T-helper 1 cell treated with Interleukin-12 subunit alpha and Interleukin-12 subunit beta and Interleukin-4 antibody, amounts not matched to agents 30 μg/mL and 1 μg/mL, for 36 hours (primary cell): ENCODE results near the gene RAD9A.

Experiments
- H3K27ac Mint-ChIP-seq: one replicate; pipeline ENCODE4 v1.8.0; 2021; ENCODE audit warnings: mild to moderate bottlenecking, mixed read lengths
- H3K27me3 Mint-ChIP-seq: one replicate; pipeline ENCODE4 v1.8.0; 2021; ENCODE audit warnings: low read depth, mixed read lengths
- H3K36me3 Mint-ChIP-seq: one replicate; pipeline ENCODE4 v1.8.0; 2021; ENCODE audit warnings: low read depth, mixed read lengths
- H3K4me1 Mint-ChIP-seq: one replicate; pipeline ENCODE4 v1.8.0; 2021; ENCODE audit warnings: low read depth, mixed read lengths
- H3K4me3 Mint-ChIP-seq: one replicate; pipeline ENCODE4 v1.8.0; 2021; ENCODE audit warnings: mild to moderate bottlenecking, moderate library complexity, mixed read lengths
- H3K9me3 Mint-ChIP-seq: one replicate; pipeline ENCODE4 v1.8.0; 2021; ENCODE audit warnings: mixed read lengths

The RAD9A gene

DNA sequence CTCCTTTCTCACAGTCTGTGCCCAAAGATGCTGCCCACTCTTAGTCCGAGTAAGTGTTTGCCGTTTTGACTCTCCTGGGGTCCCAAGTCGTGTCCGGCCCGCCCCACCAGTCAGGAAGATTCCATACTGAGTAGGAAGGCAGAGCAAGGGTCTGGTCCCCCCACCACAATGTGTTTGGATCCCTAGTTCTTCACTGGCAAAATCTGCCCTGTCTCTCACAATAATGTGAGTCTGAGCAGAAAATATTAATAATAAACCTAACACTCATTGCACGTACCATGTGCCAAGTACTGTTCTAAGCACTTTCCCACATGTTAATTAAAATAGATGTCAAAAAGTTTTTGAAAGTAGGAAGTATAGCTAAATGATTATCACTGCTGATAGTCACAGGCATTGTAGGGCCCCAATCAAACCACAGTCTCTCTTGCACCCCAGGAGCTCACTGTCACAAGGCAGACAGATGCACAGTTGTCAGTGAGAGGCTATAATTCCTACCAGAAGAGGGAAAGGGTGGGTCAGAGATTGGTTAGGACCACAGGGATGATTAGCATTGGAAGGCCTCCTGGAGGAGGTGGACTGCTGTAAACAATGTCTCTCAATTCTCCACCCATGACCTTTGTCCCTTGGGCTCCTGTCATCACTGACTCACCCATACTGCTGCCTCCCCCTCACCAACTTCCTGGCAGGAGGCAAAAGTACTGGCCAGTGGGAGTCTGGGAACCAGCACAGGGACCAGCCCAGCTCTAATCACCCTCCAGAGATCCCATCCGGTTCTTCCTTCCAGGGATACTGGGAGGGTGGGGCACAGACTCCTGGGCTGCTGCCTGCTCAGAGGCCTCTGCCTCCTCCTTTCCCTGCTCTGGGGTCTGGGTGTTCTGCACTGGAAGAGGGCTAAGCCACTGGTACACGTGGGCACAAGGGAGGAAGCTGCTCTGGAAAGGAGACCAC lies 37.4 kb upstream of the RAD9A start:
- Mint-ChIP-seq H3K36me3 (peaks cover 7% of the 10 kb centered on the region), H3K27me3 (peaks cover 10% of the 10 kb centered on the region), H3K27ac (peak overlapping the region; percentile 100), H3K9me3 (no peaks in the 10 kb centered on the region), H3K4me1 (peaks cover 31% of the 10 kb centered on the region), H3K4me3 (peak overlapping the region; percentile 98)

- peaks cover 11% of the 10 kb centered on the region for H3K27me3 Mint-ChIP-seq
- peak overlapping the region; percentile 100 for H3K27ac Mint-ChIP-seq
- H3K4me3 Mint-ChIP-seq: no peak overlapping the region
- no peaks in the 10 kb centered on the region for H3K9me3 Mint-ChIP-seq
- peaks cover 7% of the 10 kb centered on the region for H3K36me3 Mint-ChIP-seq
- peaks cover 30% of the 10 kb centered on the region for H3K4me1 Mint-ChIP-seq
Observed at GRCh38 chr11:67355023-67355793, 36.6 kb upstream of the RAD9A start.

- peaks cover 15% of the 10 kb centered on the region for H3K27me3 Mint-ChIP-seq
- no peak overlapping the region for H3K4me3 Mint-ChIP-seq
- H3K4me1 Mint-ChIP-seq: peaks cover 30% of the 10 kb centered on the region
- no peaks in the 10 kb centered on the region for H3K9me3 Mint-ChIP-seq
- peak overlapping the region; percentile 20 for H3K27ac Mint-ChIP-seq
- peaks cover 7% of the 10 kb centered on the region for H3K36me3 Mint-ChIP-seq
Observed at GRCh38 chr11:67355794-67356386, 35.9 kb upstream of the RAD9A start.

GRCh38 chr11:67356387-67356863 lies 35.4 kb upstream of the RAD9A start:
- Mint-ChIP-seq H3K36me3 (peaks cover 4% of the 10 kb centered on the region), H3K27me3 (peaks cover 18% of the 10 kb centered on the region), H3K4me1 (peaks cover 26% of the 10 kb centered on the region), H3K9me3 (no peaks in the 10 kb centered on the region), H3K4me3 (no peak overlapping the region), H3K27ac (peak overlapping the region; percentile 58)

GRCh38 chr11:67356864-67357561 lies 34.8 kb upstream of the RAD9A start:
- Mint-ChIP-seq H3K36me3 (no peaks in the 10 kb centered on the region), H3K27me3 (peaks cover 24% of the 10 kb centered on the region), H3K4me1 (peaks cover 22% of the 10 kb centered on the region), H3K4me3 (peak overlapping the region; percentile 4), H3K9me3 (no peaks in the 10 kb centered on the region), H3K27ac (peak overlapping the region; percentile 58)

DNA sequence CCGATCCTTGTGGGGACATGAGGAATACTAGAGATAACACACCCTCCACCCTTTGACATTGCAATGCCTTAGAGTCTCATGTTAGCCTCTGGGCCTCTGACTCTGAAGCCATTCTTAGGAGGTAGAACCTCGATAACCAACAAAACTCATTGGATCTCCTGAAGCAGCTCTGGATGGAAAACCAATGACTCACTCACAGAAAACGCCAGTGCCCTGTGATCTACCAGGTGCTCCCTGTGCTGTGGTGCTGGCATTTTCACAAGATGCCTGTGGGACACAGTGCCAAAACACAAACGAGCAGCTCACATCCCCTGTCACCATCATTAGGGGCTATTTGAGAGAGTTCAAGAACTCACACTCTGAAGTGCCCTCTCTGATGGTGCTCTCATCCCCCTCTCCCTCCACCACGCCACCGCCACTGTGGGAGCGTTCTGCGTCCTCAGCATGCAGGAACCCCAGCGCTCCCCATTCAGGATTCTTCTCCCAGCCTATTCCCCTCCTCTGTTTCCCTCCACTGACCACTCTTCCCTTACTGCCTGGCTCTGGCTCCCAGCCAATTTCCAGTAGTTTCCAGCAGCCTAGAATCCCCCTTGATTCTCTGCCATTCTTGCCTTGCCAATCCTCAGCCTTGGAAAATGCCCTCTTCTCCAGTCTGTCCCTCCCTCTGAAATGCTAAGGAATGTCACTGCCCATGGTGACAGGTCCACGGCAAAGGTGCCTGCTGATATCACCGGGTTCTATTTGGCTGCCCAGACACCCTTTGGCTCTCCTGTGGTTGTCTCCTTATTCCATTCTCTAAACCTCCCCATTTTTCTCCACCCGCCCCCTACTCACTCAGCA lies 33.7 kb upstream of the RAD9A start:
- Mint-ChIP-seq H3K27ac (no peak overlapping the region), H3K36me3 (no peaks in the 10 kb centered on the region), H3K4me3 (no peak overlapping the region), H3K9me3 (no peaks in the 10 kb centered on the region), H3K27me3 (peaks cover 34% of the 10 kb centered on the region), H3K4me1 (peaks cover 18% of the 10 kb centered on the region)

DNA sequence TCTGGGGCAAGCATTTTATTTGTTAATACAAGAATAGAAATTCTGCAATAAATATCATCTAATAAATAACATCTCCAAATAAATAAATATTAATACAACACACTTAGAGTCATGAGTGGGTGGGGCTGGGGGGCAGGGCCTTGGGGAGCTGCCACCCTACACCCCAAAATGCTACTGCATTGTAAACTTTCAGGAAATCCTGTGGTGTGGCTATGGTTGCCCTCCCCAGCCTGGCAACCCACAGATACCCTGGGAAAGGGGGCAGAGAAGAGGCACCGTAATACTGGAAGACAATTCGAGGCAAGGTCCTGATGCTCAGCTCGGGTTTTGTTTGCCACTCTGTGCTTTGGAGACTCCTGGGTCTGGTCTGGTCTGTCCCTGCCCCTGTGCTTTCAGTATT lies 27.6 kb upstream of the RAD9A start:
- H3K4me3 Mint-ChIP-seq: no peak overlapping the region
- H3K9me3 Mint-ChIP-seq: no peaks in the 10 kb centered on the region
- peaks cover 55% of the 10 kb centered on the region for H3K27me3 Mint-ChIP-seq
- no peak overlapping the region for H3K27ac Mint-ChIP-seq
- H3K4me1 Mint-ChIP-seq: peaks cover 8% of the 10 kb centered on the region
- no peaks in the 10 kb centered on the region for H3K36me3 Mint-ChIP-seq

GRCh38 chr11:67364783-67365722 lies 26.7 kb upstream of the RAD9A start:
- Mint-ChIP-seq H3K4me1 (peaks cover 11% of the 10 kb centered on the region), H3K9me3 (no peaks in the 10 kb centered on the region), H3K4me3 (no peak overlapping the region), H3K36me3 (no peaks in the 10 kb centered on the region), H3K27ac (no peak overlapping the region), H3K27me3 (peaks cover 63% of the 10 kb centered on the region)

GRCh38 chr11:67365736-67366444 lies 25.9 kb upstream of the RAD9A start:
- Mint-ChIP-seq H3K4me3 (no peak overlapping the region), H3K27ac (no peak overlapping the region), H3K36me3 (no peaks in the 10 kb centered on the region), H3K27me3 (peaks cover 65% of the 10 kb centered on the region), H3K9me3 (no peaks in the 10 kb centered on the region), H3K4me1 (peaks cover 15% of the 10 kb centered on the region)

GRCh38 chr11:67366546-67366945 lies 25.2 kb upstream of the RAD9A start:
- Mint-ChIP-seq H3K4me1 (peaks cover 15% of the 10 kb centered on the region), H3K4me3 (no peak overlapping the region), H3K9me3 (no peaks in the 10 kb centered on the region), H3K27me3 (peaks cover 67% of the 10 kb centered on the region), H3K27ac (no peak overlapping the region), H3K36me3 (no peaks in the 10 kb centered on the region)

DNA sequence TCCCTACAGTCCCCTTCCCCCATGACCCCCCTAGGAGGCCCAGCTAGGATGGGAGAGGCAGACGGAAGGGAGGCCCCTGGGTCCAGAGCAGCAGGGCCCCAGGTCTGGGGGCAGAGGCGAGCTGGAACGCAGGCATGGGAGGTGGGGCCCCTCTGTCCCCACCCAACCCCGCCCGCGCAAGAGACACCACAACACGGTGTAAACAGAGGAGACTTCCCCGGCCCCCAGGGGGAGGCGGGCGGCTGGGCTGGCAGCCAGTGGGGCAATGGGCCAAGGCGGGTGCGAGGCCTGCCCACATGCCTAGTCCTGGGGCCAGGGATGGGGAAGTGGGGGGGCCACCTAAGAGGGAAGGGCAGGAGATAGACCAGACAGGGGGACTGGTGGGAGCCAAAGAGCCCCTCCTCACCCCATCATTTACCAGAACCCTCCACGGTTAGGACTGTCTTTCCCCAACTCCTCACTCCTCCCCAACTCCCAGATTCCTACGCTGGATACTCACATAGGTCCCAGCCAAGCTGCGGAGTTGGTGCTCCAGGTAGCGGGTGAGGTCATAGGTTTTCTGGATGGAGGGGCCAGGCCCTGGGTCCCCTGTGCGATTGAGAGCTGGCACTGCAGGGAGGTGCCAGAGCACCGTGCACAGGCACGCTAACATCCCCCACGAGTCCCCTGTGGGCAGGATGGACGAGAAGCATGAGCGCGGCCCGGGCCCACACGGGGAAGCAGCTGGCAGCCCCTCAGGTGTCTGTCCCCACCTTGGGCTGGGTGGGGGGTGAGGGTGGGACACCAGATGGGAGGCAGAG lies 24.6 kb upstream of the RAD9A start:
- H3K36me3 Mint-ChIP-seq: no peaks in the 10 kb centered on the region

More for the DNA sequence above, 24.6 kb upstream of the RAD9A start:
- peaks cover 66% of the 10 kb centered on the region for H3K27me3 Mint-ChIP-seq
- no peaks in the 10 kb centered on the region for H3K9me3 Mint-ChIP-seq
- H3K4me3 Mint-ChIP-seq: no peak overlapping the region
- peaks cover 15% of the 10 kb centered on the region for H3K4me1 Mint-ChIP-seq
- no peak overlapping the region for H3K27ac Mint-ChIP-seq
